MCF 10A (cell line): ENCODE measurements around the gene NAIF1. TPM values are rescaled to one million over a fixed set of nuclear protein-coding genes. Genes with fewer than 3 reads are reported as not detected.

ENCODE experiments used
- BruUV-seq: library from RNA; stranded (reverse); fragments of 400-500 nt; replicated peaks from 2 replicates; lab custom pipeline; 2021; lab: Mats Ljungman, UMichigan
- CTCF ChIA-PET: fragments of 300-600 bp; sonication (Branson Sonifier 250); formaldehyde crosslinking; extraction: SDS; loops from one replicate; lab custom pipeline; 2021; ENCODE audit warnings: antibody characterized with exemption, inconsistent platforms; lab: Yijun Ruan, JAX
- POLR2A ChIA-PET: fragments of 300-600, 350-650 bp; sonication (Branson Sonifier 250); formaldehyde crosslinking; extraction: SDS; loops from one replicate; lab custom pipeline; 2020; ENCODE audit warnings: antibody characterized with exemption, inconsistent platforms; lab: Yijun Ruan, JAX
- DNase-seq: peaks from one replicate; pipeline ENCODE4 v3.0.0-alpha.2; 2018; ENCODE audit not compliant: unreplicated experiment
- H3K27ac Mint-ChIP-seq: one replicate; pipeline ENCODE4 v1.8.0; 2022; ENCODE audit warnings: mild to moderate bottlenecking, low read depth, mixed read lengths; ENCODE audit not compliant: unreplicated experiment
- H3K27me3 Mint-ChIP-seq: one replicate; pipeline ENCODE4 v1.8.0; 2022; ENCODE audit warnings: mixed read lengths; ENCODE audit not compliant: insufficient read depth, unreplicated experiment
- H3K36me3 Mint-ChIP-seq: one replicate; pipeline ENCODE4 v1.8.0; 2022; ENCODE audit warnings: mild to moderate bottlenecking, moderate library complexity, mixed read lengths; ENCODE audit not compliant: insufficient read depth, unreplicated experiment
- H3K4me1 Mint-ChIP-seq: one replicate; pipeline ENCODE4 v1.8.0; 2022; ENCODE audit warnings: mixed read lengths; ENCODE audit not compliant: insufficient read depth, unreplicated experiment
- H3K4me3 Mint-ChIP-seq: one replicate; pipeline ENCODE4 v1.8.0; 2022; ENCODE audit warnings: mild to moderate bottlenecking, moderate library complexity, mixed read lengths; ENCODE audit not compliant: unreplicated experiment
- H3K9me3 Mint-ChIP-seq: one replicate; pipeline ENCODE4 v1.8.0; 2022; ENCODE audit warnings: mixed read lengths; ENCODE audit not compliant: unreplicated experiment
- intact Hi-C: fragments of 100-400 bp; cut with micrococcal nuclease; formaldehyde crosslinking; loops from 2 replicates; pipeline ENCODE4 v1.14.1; 2022
- total RNA-seq: library from RNA; stranded (reverse); gene quantifications from 2 replicates; pipeline ENCODE4 v1.2.3, GENCODE V29; 2022
- TF ChIP-seq, protein P1 (sequence below): fragments of 200-600 bp; IDR thresholded peaks from one replicate; pipeline ENCODE4 v1.8.0; 2022; ENCODE audit warnings: antibody characterized with exemption, mild to moderate bottlenecking; ENCODE audit not compliant: unreplicated experiment

Gene NAIF1
- total RNA-seq, 1 experiment from 2014 or later, result 15.8 TPM

DNA sequence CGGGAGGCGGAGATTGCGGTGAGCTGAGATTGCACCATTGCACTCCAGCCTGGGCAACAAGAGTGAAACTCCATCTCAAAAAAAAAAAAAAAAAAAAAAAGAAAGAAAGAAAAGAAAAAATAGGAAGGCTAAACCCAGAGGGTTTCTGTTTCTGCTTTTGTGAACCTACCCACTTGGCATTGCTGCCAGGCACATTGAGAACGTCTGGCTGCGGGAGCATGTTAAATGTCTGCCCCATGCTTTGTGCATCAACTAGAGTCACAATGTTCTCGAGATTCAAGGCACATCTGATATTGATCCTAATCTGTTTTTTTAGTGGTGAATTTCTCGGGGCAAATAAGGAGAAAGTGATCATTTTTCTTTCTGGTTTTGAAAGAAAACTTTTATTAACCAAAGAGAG is 3.8 kb upstream of the NAIF1 start:
- TF ChIP-seq, protein P1, sequence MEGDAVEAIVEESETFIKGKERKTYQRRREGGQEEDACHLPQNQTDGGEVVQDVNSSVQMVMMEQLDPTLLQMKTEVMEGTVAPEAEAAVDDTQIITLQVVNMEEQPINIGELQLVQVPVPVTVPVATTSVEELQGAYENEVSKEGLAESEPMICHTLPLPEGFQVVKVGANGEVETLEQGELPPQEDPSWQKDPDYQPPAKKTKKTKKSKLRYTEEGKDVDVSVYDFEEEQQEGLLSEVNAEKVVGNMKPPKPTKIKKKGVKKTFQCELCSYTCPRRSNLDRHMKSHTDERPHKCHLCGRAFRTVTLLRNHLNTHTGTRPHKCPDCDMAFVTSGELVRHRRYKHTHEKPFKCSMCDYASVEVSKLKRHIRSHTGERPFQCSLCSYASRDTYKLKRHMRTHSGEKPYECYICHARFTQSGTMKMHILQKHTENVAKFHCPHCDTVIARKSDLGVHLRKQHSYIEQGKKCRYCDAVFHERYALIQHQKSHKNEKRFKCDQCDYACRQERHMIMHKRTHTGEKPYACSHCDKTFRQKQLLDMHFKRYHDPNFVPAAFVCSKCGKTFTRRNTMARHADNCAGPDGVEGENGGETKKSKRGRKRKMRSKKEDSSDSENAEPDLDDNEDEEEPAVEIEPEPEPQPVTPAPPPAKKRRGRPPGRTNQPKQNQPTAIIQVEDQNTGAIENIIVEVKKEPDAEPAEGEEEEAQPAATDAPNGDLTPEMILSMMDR, result no peak
- no peak for DNase-seq
- BruUV-seq, result no TSS peak
- ChIA-PET POLR2A (interaction anchor here (3.0 kb wide), 1 partner anchor 22 kb away, joined by 25 read pairs; no protein-coding TSS in a partner anchor), CTCF (interaction anchor here (1.1 to 2.4 kb wide), 2 partner anchors 46 to 1129 kb away, joined by 3 to 13 read pairs; no protein-coding TSS in a partner anchor)
- Mint-ChIP-seq H3K9me3 (no peaks in the 10 kb centered on the region), H3K4me1 (peaks cover 23% of the 10 kb centered on the region), H3K36me3 (no peaks in the 10 kb centered on the region), H3K27me3 (no peaks in the 10 kb centered on the region), H3K27ac (no peak overlapping the region), H3K4me3 (no peak overlapping the region)
- intact Hi-C loops, result no loop called here

GRCh38 chr9:128068386-128069205 is 1.5 kb upstream of the NAIF1 start:
- POLR2A ChIA-PET, result interaction anchor here (0.5 to 3.5 kb wide), 15 partner anchors 10 to 824 kb away, joined by 3 to 56 read pairs (median 6); partner anchors contain the start of genes EEIG1 and TOR2A
- peak; percentile 17 for DNase-seq
- Mint-ChIP-seq H3K36me3 (no peaks in the 10 kb centered on the region), H3K27ac (peak overlapping the region; percentile 77), H3K4me1 (peaks cover 30% of the 10 kb centered on the region), H3K9me3 (no peaks in the 10 kb centered on the region), H3K27me3 (no peaks in the 10 kb centered on the region), H3K4me3 (no peak overlapping the region)
- CTCF ChIA-PET, result interaction anchor here (0.6 to 1.6 kb wide), 4 partner anchors 8 to 147 kb away, joined by 3 to 4 read pairs (median 4); no protein-coding TSS in a partner anchor
- no TSS peak for BruUV-seq
- TF ChIP-seq, protein P1, result no peak
- intact Hi-C loops, result no loop called here

- ChIA-PET CTCF (interaction anchor here (0.6 to 1.3 kb wide), 5 partner anchors 32 to 839 kb away, joined by 3 to 4 read pairs (median 3); no protein-coding TSS in a partner anchor), POLR2A (interaction anchor here (0.6 to 3.5 kb wide), 23 partner anchors 10 to 540 kb away, joined by 3 to 56 read pairs (median 6); partner anchors contain the start of genes DPM2, EEIG1, ENG and TOR2A)
- no peaks in the 10 kb centered on the region for H3K9me3 Mint-ChIP-seq
- DNase-seq, result peak; percentile 99
- no TSS peak for BruUV-seq
- peaks cover 30% of the 10 kb centered on the region for H3K4me1 Mint-ChIP-seq
- H3K27me3 Mint-ChIP-seq, result no peaks in the 10 kb centered on the region
- intact Hi-C loops, result no loop called here
- H3K27ac Mint-ChIP-seq, result peak within 1 kb of the TSS; percentile 77
- H3K36me3 Mint-ChIP-seq, result no peaks in the 10 kb centered on the region
- TF ChIP-seq, protein P1, result no peak
- no peak within 1 kb of the TSS for H3K4me3 Mint-ChIP-seq
Measured at GRCh38 chr9:128067645-128068385, 695 bp upstream of the NAIF1 start, which contains the start of gene SLC25A25. SLC25A25 (plus strand) TSS chr9:128068232; CDS start chr9:128068320, 88 bp downstream.
